Measurements from ENCODE around the gene CNTN5.

CNTN5 gene

GRCh38 chr11:100068116-100068515 lies 1047.4 kb downstream of the CNTN5 start:
- no peak for DNase-seq

GRCh38 chr11:100072131-100072530 lies 1051.4 kb downstream of the CNTN5 start:
- DNase-seq, result no peak

DNA sequence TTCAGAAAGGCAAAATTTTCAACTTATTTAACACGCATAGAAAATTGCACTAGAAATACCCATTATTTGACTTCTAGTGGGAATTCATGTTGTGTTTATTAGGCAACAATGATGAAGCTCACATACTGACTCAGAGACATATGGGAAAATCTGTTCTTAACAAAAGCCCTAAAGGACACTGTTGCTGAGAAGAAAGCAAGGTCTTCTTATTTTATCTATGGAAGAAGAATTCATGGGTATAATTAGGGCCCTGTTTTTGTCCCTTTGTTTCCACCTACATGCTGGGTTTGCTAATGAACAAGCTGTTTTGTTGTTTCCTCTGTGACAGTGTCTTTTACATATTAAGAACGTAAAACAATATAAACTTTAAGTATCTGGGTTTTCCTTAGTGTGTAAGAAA lies 1059.6 kb downstream of the CNTN5 start:
- DNase-seq, result no peak

GRCh38 chr11:100080821-100081220 lies 1060.1 kb downstream of the CNTN5 start:
- no peak for DNase-seq

- no peak for DNase-seq
Observed at GRCh38 chr11:100093698-100094097, 1072.9 kb downstream of the CNTN5 start.

DNA sequence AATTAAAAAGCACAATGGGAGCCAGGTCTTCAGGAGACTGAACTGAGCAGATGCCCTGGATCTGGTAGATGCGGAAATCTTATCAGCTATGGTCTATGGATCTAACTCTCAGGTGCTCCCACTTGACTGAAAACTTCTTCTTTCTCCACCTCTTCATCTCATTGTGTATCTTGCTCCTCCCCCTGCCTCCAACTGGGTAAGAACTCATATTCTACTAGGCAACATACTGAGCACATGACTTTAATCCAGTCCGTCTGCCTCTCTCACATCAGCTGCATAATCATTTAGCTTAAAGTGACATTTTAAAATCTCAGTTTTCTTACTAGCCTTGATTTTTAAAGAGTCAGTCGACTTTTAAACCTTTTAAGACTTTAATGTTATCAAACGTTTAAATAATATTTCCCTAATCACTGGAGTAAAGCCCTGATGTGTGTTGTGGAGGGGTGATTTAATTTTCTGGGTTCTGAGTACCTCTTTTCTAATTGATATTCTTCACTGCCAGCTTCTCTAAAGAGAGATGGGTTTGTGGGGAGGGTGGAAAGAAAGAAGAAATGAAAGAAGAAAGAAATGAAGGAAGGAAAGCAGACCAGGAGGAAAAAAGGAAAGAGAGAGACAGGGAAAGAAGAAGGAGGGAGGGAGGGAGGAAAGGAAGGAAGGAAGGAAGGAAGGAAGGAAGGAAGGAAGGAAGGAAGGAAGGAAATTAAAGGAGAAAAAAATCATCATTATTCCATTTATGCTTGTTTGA lies 1073.5 kb downstream of the CNTN5 start:
- no peak for DNase-seq

DNA sequence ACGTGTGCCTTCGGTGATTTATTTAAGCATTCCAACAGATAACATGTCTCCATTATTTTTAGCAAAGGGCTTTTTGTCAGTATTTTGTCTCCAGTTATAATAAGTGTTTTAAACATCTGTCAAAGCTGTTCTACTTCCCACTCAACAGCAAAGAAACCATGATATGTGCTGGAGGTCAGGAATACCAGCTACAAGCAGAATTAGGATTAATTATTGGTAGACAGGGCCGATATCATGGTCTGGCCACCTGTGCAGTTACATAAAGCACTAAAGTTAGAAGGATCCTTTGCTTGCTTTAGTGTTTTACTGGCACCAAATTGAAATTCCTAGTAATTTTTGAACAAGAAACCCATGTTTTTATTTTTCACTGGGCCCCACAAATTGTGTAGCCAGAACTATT lies 1075.1 kb downstream of the CNTN5 start:
- DNase-seq, result no peak

DNA sequence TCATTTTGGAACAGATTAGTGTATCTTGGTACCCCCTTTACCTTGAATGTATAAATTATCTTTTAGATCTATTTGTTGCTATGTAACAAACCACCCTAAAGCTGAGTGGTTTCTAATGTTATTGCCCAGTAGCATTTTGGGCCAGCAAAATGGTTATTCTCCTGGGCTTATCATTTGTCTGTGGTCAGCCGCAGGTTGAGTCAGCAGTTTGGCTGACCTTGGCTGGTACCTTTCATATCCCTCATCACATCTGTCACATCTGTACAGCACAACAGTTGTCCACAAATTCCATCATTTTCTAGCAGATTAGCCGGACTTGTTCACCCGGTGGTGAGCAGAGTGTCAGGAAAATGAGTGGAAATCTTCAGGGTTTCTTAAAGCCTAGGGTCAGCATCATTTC lies 1077.8 kb downstream of the CNTN5 start:
- DNase-seq, result no peak

GRCh38 chr11:100105255-100105981 lies 1084.7 kb downstream of the CNTN5 start:
- no peak for DNase-seq

GRCh38 chr11:100105982-100106358 lies 1085.2 kb downstream of the CNTN5 start:
- DNase-seq, result no peak

DNA sequence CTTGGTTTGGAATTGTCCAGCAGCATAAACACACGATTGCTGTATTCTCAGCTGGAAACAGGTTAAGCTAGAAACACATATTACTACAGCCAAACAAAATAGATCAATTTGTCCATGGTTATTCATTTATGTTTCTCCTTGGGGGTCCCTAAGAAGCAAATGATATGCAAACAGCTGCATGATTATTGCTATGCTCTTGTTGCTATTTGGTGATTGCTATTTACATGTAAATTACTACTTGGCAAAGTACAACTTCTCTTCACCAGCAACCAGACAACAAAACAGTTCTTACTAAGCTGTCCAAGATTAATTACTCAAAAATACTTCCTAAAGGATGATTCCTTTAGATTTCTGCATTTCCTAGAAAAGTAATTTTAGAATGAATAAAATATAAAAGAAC lies 1098.4 kb downstream of the CNTN5 start:
- no peak for DNase-seq

- no peak for DNase-seq
Observed at GRCh38 chr11:100133114-100133513, 1112.4 kb downstream of the CNTN5 start.

- no peak for DNase-seq
Observed at GRCh38 chr11:100141201-100141600, 1120.5 kb downstream of the CNTN5 start.

- DNase-seq, result no peak
Observed at GRCh38 chr11:100151944-100152343, 1131.2 kb downstream of the CNTN5 start.

- no peak for DNase-seq
Observed at GRCh38 chr11:100152766-100153165, 1132.0 kb downstream of the CNTN5 start.

- DNase-seq, result no peak
Observed at GRCh38 chr11:100163471-100163870, 1142.7 kb downstream of the CNTN5 start.

- DNase-seq, result no peak
Observed at GRCh38 chr11:100174881-100175280, 1154.1 kb downstream of the CNTN5 start.

- DNase-seq, result no peak
Observed at GRCh38 chr11:100176456-100176855, 1155.7 kb downstream of the CNTN5 start.

DNA sequence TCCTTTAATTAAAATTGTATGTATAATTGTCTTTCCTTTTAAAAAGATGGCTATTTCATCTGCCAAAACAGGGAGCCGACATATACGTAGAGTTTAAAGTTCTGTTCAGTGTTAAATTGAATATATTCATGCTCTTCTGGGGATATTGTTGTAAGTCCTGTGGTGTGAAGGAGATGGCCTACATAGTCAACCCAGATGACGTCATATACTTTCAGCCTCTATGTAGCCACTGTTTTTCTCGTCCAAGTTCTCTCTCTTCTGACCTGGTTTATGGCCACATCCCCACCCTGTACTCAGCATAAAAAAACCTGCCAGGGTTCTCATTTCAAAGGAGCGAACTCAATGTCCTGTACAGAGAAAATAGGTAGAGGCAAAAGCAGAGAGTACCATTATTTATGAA lies 1156.9 kb downstream of the CNTN5 start:
- no peak for DNase-seq

DNA sequence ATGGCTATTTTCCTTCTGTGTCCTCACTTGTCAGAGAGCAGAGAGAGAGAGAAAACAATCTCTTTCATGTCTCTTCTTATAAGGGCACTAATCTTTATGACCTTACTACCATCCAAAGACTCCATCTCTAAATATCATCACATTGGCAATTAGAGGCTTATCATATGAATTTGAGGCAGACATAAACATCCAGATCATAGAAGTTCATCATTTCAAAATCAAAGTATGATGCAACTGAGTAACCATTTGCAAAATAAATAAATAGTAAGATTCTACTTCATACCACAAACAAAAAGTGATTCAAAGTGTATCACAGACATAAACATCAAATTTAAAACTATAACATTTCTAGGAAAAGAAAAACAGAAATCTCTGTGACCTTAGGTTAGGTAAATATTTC lies 1161.6 kb downstream of the CNTN5 start:
- DNase-seq, result no peak

GRCh38 chr11:100182927-100183326 lies 1162.2 kb downstream of the CNTN5 start:
- no peak for DNase-seq

GRCh38 chr11:100185588-100185987 lies 1164.8 kb downstream of the CNTN5 start:
- no peak for DNase-seq

DNA sequence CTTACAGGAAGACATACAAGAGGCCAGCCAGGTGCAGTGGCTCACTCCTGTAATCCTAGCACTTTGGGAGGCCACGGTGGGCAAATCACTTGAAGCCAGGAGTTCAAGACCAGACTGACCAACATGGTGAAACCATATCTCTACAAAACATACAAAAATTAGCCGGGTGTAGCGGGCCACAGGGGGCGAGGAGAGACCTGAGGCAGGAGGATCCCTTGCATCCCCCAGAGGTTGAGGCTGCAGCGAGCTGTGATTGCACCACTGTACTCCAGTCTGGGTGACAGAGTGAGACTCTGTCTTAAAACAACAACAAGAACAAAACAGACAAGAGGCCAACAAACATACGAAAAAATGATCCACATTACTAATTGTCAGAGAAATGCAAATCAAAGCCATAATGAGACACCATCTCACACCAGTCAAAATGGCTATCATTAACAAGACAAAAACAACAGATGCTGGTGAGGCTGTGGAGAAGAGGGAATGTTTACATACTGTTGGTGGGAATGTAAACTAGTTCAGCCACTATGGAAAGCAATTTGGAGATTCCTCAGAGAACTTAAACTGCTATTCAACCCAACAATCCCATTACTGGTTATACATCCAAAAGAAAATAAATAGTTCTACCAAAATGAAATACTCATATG lies 1167.5 kb downstream of the CNTN5 start:
- no peak for DNase-seq

Measured in hypothalamus (tissue), 51 donors.